Stimulated activated CD8-positive, alpha-beta memory T cell treated with anti-CD3 and anti-CD28 coated beads, Interleukin-15, amount 100 ng/mL, for 4 hours (primary cell): Measurements from ENCODE around the gene ST6GALNAC6.
"Not testable (repeated sequence)": the region's sequence is repeated elsewhere in the genome, so short reads cannot be mapped to it uniquely, and the experiment has no call there.

Source experiments
- DNase-seq, 2 donors: peaks; one replicate each; pipeline ENCODE4 v3.0.0-alpha.2; 2020; ENCODE audit warnings: low read depth in 2 of 2

The ST6GALNAC6 gene

DNA sequence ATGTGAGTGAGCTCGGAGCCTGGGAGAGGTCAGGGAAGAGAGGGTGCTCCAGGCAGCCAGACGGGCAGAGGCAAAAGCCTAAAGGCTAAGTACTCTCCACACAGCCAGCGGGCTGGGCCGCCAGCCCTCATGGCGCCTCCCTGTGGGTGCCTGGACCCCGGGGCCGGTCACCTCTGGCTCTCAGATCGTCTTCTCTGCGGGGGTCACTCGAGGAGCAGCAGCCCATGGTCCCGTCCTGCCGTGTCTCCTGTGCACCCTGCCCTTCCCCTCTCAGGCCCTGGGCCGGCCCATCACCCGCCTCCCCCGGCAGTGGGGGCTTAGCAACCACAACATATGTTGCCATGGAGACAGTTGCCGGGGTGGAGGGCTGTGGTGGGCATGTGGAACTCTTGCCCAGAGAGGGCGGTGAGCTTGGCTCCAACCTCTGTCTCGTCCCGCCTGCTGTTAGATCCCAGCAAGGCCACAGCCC, 26.1 kb downstream of the ST6GALNAC6 start:
- DNase-seq, result no peak

DNA sequence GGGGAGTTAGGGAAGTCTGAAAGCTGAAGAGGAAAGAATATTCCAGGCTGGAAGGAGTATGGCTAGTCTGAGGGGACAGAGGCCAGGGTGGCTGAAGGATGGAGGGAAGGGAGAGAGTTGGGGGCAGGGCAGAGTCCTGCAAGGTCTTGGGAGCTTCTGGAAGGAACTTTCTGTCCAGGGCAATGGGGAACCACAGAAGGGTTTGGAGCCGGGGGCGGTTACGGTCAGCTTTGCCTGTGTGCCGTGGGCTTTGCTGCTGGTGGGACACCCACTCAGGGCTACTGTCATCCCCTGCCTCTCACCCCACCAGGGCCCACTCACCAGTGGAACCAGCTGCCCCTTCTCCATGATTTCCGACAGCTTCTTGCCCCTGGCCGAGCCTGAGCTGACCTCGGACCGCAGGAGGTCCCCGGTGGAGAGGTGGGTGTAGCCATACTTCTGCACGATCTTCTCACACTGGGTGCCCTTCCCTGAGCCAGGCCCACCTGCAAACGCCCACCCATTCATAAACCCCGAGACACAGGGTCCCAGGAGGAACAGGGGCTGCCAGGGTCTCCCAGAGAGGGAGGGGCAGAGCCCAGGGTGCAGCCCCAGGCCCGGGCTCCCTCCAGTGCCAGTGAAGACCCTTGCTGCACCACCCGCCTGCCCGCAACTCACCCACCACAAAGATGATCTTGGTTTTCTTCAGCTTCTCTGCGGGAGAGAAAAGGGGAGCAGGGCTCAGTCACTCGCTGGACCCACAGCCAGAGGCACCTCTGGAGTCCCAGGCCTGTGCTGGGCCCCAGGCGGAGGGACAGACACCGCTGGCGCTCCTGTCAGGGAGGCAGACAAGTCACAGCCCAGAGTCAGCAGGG, 26.8 kb downstream of the ST6GALNAC6 start:
- DNase-seq, result no peak

DNA sequence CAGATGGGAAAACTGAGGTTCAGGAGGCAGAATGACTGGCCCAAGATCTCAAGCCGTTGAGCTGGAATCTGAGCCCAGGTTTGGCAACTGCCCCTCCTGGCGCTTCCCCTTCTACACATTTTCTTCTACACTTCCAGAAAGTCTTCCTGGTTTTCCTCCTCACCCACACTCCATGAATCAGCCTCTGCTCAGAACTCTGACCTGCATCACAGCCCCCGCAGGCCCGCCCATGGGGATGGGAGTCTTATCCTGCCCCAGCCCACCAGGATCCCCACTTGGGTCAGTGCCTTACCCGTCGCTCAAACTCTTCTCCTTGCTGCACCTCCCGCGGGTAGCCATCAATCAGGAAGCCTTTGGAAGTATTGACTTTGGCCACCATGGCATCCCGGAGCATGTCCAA, 27.9 kb downstream of the ST6GALNAC6 start:
- DNase-seq, result no peak

DNA sequence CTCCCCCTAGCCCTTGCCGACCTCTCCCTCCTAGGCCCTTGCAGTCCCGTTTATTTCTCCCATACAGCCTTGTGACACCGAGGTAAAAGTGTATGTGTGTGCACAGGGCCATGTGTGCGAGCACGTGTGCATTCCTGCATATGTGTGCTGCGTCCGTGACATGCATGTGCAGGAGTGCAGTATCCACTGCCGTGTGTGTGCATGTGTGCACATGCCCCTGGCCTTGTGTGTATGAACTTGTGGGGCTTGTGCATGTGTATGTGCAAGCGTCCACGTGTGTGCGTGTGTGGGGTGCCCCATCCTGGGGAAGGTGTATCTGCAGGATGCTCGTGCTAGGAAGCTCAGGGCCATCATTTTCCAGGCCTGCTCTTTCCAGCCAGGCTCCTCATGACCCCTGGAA, 28.5 kb downstream of the ST6GALNAC6 start:
- DNase-seq, result no peak

DNA sequence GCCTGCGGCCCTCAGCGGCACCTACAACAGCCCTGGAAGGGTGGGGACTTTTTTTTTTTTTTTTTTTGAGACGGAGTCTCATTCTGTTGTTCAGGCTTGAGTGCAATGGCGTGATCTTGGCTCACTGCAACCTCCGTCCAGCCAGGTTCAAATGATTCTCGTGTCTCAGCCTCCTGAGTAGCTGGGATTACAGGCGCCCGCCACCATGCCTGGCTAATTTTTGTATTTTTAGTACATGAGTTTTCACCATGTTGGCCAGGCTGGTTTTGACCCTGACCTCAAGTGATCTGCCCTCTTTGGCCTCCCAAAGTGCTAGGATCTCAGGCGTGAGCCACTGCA, 29.3 kb downstream of the ST6GALNAC6 start:
- not testable (repeated sequence) for DNase-seq

DNA sequence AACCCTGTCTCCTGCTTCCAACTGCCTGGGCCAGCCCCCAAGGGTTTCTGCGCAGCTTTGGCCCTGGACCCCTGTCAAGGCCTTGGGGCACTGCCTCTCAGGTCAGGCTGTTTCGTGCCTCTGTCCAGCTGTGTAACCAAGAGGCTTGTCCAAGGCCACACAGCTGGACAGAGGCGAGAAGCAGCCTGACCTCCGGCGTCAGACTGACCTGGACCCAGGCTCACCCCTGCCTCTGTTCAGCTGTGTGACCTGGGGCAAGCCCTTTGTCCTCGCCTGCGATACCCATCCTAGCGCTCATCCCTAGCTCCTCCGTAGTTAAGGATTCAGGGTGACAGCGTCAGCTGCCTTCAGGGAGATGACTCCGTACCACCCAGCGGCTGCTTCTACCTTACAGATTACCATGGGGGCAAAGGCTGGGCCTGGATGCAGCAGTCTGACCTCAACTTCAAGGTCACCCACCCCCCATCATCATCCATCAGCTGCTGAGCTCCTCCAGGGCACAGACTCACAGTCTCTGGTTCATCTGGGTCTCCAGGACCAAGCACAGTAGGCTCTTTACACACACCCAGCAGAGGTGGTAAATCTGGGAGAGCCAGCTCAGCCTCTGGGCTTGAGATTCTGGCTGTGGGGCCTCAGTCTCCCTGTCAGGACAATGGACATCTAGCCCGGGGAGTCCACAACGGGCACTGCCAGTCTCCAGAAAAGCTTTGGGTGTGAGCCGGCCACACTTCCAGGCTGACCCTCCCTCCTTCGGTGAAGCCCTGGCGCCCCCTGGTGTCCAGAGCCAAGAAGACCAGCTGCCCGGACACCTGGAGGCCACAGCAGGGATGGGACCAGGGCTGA, 29.9 kb downstream of the ST6GALNAC6 start:
- DNase-seq, result peak; percentile 38 to 48

DNA sequence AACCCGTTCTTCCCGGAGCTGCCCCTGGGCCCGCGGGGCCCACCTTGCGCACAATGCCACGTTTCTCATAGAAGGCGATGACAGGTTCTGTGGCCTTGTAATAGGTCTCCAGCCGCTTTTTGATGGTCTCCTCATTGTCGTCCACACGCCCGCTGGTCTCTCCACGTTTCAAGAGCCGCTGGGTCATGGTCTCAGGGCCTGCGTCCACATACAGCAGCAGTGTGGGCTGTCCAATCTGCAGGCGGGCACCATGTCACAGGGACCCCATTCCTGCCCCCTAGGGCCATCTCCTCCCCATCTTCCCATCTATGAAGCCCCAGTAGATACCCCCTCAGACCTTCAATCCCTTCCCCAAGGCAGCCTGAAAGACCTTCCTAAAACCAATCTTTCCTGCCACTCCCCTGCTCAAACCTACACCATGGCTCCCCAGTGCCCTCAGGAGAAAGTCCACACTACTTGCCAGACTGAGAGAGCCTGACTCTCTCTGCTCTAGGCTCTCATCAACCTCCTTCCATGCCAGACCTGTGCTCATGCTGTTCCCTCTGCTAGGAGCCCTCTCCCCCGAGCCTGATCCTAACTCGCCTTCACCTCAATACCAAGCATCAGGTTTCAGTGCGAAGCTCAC, 31.0 kb downstream of the ST6GALNAC6 start:
- no peak for DNase-seq

DNA sequence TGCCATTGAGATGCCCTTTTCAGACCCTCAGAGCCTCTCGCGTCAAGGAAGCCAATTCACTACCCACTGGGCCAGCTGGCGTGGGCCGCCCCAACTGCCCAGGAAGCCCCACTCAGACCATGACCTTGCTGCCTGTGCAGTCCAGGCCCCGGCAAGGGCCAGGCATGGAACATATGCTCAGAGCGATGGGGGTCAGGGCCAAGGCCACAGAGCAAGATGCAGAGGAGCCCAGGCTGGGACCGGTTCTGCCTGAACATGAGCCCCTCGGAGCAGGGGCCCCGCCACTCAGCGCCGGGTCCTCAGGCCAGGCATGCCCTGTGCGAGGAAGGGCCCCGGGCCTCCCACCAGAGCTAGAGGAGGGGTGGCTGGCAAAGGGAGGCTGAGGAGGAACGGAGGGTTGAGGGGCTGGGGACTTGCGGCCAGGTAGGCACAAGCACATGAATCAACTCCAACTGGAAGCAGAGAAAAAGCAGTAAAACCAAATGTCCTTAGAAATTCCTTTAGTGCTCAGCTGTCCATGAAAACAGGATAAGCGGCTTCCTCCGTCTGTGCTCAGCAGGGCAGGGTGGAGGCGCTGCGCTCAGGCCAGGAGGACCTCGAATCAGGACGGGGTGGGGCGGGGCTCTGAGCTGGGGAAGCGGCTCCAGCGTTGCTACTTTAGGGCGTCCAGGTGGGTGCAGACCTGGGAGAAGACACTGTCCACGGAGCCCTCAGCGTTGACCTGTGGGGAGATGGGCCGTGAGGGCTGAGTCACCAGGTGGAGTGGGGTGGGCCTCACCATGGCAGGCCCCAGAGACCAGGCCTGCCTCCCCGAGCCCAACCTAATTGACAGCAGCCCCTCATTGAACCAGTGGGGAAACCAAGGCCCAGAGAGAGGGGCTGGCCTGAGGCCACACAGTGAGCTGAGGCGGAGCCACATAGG, 31.8 kb downstream of the ST6GALNAC6 start:
- DNase-seq, result no peak

DNA sequence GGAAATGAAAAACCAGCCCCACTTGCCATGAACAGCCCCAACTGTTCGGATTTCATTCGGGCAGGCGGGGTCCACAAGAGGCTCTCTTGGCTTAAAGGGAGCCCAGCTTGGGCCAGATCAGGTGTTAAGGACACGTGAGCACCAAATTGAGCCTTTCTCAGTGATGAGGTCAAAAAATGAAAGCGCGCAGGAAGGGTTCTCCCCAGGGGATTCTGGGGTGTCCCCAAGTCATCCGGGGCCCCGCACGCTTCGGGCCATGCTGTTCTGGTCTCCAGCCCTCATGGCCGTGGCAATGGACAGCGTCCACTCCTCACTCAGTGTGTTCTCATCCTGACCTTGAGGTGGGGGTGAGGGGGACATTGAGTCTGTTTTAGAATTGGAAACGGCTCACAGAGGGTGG, 32.9 kb downstream of the ST6GALNAC6 start:
- no peak for DNase-seq

DNA sequence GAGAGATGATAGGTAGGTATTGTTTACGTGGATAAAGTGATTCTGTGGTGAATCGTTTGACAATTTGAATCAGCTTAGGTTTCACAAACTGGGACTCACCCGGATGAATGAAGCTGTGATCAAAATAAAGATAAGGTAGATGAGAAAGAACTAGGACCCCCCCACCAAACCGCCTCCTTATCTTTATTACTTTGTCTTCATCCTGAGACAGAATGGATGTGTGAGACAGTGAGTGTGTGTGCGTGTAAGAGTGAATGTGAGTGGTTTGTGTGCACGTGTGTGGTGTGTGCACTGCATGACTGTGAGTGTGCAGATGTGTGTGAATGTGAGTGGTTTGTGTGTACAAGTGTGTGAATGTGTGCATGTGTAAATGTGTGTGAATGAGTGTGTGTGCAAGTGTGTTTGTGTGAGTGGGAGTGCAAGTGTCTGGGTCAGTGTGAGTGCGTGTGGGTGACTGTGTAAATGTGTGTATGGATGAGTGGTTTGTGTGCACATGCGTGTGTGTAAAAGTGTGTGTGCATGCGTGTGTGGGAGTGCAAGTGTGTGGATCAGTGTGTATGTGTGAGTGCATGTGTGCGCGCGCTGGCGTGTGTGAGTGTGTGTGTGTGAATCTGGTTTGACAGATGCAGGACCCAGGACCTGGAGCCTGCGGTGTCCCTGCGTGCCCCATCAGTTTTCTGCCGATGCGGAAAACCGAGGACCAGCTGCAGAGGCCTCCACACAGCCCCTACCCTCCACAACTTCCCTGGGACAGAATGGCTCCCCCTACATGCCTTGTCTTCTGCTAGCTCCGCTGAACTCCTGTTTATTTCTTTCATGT, 33.5 kb downstream of the ST6GALNAC6 start:
- no peak for DNase-seq

DNA sequence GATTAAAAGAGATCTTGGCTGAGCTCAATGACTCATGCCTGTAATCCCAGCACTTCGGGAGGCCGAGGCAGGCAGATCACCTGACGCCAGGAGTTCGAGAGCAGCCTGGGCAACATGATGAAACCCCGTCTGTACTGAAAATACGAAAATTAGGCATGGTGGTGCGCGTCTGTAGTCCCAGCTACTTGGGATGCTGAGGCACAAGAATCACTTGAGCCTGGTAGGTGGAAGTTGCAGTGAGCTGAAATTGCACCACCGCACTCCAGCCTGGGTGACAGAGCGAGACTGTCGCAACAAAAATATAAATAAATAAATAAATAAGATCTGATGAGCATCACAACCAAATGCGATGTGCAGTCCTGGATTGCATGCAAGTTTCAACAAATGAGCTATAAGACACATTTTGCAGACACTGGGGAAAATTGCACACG, 36.2 kb downstream of the ST6GALNAC6 start:
- DNase-seq, result no peak

DNA sequence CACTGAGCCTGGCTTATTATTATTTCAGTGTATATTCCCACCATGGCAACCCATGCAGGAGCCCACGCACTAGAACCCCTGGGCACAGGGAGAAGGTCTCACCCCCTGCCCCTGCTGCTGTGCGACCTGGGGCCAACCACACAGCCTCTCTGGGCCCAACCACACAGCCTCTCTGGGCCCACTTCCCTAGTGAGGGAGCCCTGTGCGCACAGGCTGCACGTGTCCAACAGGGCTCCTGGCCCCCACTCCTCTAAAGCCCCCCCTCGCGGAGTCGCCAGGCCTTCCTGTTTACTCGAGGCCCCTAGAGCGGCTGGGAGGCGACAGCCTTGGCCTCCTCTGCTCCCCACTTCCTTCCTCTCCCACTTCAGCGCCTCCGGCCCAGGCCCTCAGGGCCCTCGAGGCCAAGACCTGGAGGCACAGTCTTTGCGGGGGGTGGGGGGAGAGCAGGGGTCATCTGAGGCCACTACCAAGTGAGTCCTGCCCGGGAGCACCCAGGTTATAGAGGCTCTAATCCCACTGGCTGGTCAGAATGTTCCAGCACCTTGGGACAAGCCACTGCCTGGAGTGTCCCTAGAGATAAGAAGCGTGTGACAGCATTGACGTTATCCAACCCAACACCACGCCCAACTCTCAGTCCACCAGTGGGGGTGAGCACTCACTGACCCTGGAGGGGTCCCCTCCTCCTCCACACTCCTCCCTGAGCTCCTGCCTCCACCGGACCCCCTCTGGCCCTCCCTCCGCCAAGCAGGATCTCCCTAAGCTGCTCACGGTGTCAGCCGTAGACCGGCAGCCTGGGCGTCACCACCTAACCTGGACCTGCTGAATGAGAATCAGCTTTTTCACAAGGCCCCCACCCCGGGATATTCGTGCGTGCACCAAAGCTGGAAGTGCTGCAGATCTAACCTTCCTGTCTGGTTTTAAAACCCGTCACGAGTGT, 37.1 kb downstream of the ST6GALNAC6 start:
- DNase-seq, result peak; percentile 14 to 24

DNA sequence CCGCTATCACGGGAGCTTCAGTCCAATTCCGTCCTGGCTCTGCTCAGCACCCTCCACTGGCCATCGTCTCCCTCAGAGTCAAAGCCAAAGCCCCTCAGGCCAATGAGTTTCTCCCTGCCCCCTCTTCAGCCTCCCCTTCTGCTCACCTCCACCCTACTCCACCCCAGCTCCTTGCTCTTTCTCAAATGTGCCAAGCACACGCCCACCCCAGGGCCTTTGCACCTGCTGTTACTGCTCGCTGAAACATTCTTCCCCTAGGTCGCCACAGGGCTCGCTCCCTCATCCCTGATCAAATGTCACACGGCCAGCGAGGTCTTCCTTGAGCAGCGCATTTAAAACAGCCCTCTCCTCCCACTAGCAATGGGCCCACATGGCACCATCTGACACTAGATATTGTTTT, 38.6 kb downstream of the ST6GALNAC6 start:
- DNase-seq, result no peak

DNA sequence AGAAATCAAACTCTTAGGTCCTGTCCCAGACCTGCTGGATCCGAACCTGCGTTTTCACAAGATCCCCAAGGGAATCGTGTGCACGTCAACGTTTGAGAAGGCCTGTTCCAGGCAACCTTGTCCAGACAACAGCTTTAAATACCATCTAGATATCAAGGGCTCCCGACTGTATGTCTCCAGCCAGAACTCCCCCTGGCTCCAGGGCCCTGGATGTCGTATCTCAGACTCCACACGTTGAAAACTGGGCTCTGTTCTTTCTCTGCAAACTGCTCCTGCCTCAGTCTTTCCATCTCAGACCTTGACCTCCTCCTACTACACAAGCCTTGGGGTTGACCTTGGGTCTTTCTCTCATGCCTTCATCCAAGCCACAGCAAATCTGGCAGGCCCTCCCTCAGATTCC, 39.1 kb downstream of the ST6GALNAC6 start:
- no peak for DNase-seq

DNA sequence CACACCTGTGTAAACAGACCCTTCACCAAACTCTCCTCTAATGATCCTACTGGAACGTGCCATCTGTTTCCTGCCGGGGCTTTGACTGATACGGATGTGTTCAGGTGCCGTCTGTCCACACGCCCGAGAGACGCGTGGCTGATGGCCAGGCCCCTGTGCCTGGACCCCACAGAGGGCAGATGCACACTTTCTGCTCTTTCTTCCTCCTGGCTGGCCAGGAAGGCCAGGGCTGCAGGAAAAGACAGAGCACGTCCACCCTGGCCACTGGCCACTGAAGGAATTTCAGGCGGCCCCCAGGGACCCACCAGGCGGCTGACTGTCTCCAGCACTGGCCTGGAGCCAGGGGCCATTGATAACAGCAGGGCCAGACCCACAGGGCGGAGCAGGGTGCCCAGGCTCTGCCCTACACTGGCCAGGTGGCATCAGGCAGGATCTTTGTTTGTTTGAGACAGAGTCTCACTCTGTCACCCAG, 41.3 kb downstream of the ST6GALNAC6 start:
- no peak for DNase-seq

DNA sequence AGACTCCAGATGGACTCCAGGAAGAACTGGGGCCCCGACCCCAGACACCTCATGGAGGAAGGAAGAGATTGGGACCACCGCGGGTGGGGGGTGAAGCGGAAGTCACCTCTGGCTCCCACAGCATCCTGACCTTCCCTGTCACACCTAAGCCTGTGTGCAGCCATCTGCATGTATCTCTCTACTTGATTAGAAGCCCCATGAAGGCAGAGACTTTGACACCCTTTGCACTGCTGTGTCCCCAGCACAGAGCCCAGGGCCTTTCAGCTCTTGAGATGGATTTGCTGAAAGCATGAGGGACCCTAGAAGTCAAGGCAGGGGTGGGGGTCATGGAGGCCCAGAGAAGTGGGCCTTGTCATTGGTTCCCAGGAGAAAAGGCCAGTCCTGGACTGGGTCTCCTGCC, 42.1 kb downstream of the ST6GALNAC6 start:
- no peak for DNase-seq

DNA sequence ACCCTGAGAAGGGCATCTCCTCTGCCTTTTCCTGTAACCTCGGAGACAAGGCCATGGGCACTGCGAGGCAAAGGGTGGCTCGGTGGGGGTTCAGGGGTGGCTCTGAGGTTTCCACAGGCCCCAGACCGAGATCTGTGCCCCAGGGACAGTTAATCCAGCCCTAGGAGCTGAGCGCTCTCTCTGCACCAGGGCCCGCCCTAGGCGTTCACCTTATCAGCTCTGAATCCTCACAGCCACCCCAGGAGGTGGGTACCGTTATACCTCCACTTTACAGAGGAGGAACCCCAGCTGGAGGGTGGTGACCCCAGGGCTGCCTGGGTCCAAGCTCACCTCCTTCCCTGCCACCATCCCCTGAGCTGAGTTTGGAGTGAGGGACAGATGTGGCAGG, 42.7 kb downstream of the ST6GALNAC6 start:
- DNase-seq, result no peak

DNA sequence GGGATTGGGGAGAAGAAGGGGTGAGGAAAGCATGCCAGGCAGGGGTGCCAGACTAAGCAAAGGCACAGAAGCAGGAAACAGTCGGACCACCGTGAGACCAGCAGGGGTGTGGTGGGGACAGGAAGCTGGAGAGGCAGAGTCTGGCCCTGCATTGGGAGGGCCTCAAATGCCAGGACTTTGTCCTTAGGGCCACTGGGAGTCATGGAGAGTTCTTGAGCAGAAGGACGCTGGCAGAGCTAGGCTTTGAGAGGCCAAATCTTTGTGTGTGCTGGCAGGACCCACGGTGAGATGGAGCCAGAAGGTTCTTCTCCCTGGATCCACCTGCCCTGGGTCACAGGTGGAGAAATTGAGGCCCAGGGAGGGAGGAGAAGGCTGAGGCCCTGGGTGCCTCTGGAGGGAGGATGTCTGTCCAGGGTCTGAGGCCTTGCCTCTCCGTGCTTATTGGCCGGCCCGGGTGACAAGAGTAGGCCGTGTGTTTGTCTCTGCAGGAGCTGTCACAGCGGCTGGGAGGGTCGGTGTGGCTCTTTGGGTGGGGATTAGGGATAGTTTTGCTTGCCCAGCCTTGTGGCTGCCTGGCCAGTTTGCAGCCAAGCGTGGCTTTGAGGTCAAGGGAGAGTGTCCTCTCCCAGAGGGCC, 43.2 kb downstream of the ST6GALNAC6 start:
- no peak for DNase-seq

DNA sequence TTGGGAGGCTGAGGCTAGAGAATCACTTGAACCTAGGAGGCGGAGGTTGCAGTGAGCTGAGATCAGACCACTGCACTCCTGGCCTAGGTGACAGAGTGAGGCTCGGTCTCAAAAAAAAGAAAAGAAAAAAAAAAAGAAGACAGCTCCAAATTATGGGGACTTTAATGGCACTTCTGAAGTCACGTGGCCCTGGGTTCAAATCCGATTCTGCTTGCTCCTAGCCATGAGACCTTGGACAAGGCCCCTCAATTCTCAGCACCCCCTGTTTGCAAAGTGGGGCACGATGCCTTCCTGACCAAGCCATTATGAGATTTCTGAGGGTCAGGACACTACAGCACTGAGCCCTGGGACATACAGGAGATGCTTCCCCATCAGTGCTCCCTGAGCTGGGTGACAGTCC, 43.9 kb downstream of the ST6GALNAC6 start:
- no peak for DNase-seq
